K562 (cell line): Measurements from ENCODE around the gene MAP7D1. TPM values are rescaled to one million over a fixed set of nuclear protein-coding genes. Genes with fewer than 3 reads are reported as not detected.

Experiments
- ATAC-seq: fragments of 200-7000 bp; cut with Tn5 transposase; 3 replicates; pipeline ENCODE4 v1.9.1; 2020; ENCODE audit warnings: moderate library complexity
- BruUV-seq: library from RNA; stranded (reverse); fragments of 400-500 nt; replicated peaks from 2 replicates; lab custom pipeline; 2021; lab: Mats Ljungman, UMichigan
- CTCF ChIA-PET: fragments of 300-600 bp; formaldehyde crosslinking; extraction: SDS; loops from one replicate; lab custom pipeline; 2021; ENCODE audit warnings: low intra/inter-chr PET ratio; lab: Yijun Ruan, JAX
- POLR2A ChIA-PET: fragments of 300-600, 350-650 bp; sonication (Branson Sonifier 250); formaldehyde crosslinking; extraction: SDS; loops from one replicate; lab custom pipeline; 2021; ENCODE audit warnings: antibody characterized with exemption, inconsistent platforms; lab: Yijun Ruan, JAX
- DNase-seq, 4 experiments: peaks; one replicate each; pipeline versions ENCODE4 v3.0.0 to v3.0.0-alpha.2; 2011 to 2018; ENCODE audit warnings: low spot score in 3 of 4, mixed read lengths in 3 of 4; ENCODE audit errors: extremely low read depth in 1 of 4
- FAIRE-seq: peaks from 2 replicates; lab custom pipeline; 2011; peaks lifted over from hg19 to GRCh38; lab: Jason Lieb, UNC
- H2AFZ ChIP-seq: 2 replicates; pipeline ENCODE4 v1.6.0; 2011; ENCODE audit warnings: low read depth, low read length, control low read depth, inconsistent platforms
- H3K27ac ChIP-seq: fragments of 200-600 bp; 3 replicates; pipeline ENCODE4 v1.8.0; 2011; ENCODE audit warnings: low read depth, mild to moderate bottlenecking, control low read depth, inconsistent platforms, low read length, moderate library complexity, mixed read lengths; ENCODE audit errors: extremely low read depth
- H3K27me3 ChIP-seq, 2 experiments: fragments of 300-600 bp in 1 of 2; 2 replicates in 1 of 2; 3 replicates in 1 of 2; pipeline versions ENCODE4 v1.6.0 to v1.8.0; 2011; ENCODE audit warnings: inconsistent platforms in 2 of 2, low read length in 2 of 2, mild to moderate bottlenecking in 1 of 2, mixed read lengths in 1 of 2, moderate library complexity in 1 of 2; ENCODE audit not compliant: control insufficient read depth in 2 of 2, insufficient read depth in 2 of 2
- H3K36me3 ChIP-seq: fragments of 300-600 bp; 3 replicates; pipeline ENCODE4 v1.8.0; 2011; ENCODE audit warnings: mild to moderate bottlenecking, low read length, inconsistent platforms; ENCODE audit not compliant: control insufficient read depth, insufficient read depth
- H3K4me1 ChIP-seq, 2 experiments: fragments of 200-600 bp in 1 of 2; replicated peaks in 1 of 2; 2 replicates in 1 of 2; 3 replicates in 1 of 2; pipeline versions ENCODE4 v1.5.1 to v1.8.0; 2011; ENCODE audit warnings: inconsistent platforms in 2 of 2, low read length in 2 of 2, mild to moderate bottlenecking in 1 of 2, mixed read lengths in 1 of 2, moderate library complexity in 1 of 2; ENCODE audit not compliant: control insufficient read depth in 2 of 2, insufficient read depth in 2 of 2
- H3K4me2 ChIP-seq: 2 replicates; pipeline ENCODE4 v1.6.1; 2011; ENCODE audit warnings: low read length, control low read depth, inconsistent platforms, mixed read lengths; ENCODE audit not compliant: insufficient read depth
- H3K4me3 ChIP-seq: fragments of 200-600 bp; sonication (generic), shearing (Covaris generic); 2 replicates; pipeline ENCODE4 v1.5.1; 2016; ENCODE audit warnings: control low read depth, inconsistent platforms
- H3K79me2 ChIP-seq: fragments of 200-600 bp; 3 replicates; pipeline ENCODE4 v1.8.0; 2011; ENCODE audit warnings: low read length, inconsistent platforms; ENCODE audit not compliant: control insufficient read depth, insufficient read depth
- H3K9ac ChIP-seq, 2 experiments: 2 replicates each; pipeline versions ENCODE4 v1.6.0 to v1.6.1; 2011; ENCODE audit warnings: low read depth in 2 of 2, low read length in 2 of 2, control low read depth in 1 of 2, inconsistent platforms in 1 of 2, mild to moderate bottlenecking in 1 of 2, mixed read lengths in 1 of 2; ENCODE audit not compliant: insufficient read depth in 1 of 2
- H3K9me1 ChIP-seq: one replicate; pipeline ENCODE4 v1.6.0; 2011; ENCODE audit warnings: inconsistent platforms, mild to moderate bottlenecking, low read length, moderate library complexity; ENCODE audit not compliant: control insufficient read depth, insufficient read depth
- H3K9me3 ChIP-seq: replicated peaks from 2 replicates; pipeline ENCODE4 v1.5.1; 2011; ENCODE audit warnings: low read depth, low read length, inconsistent platforms; ENCODE audit not compliant: control insufficient read depth, insufficient read depth
- H4K20me1 ChIP-seq: replicated peaks from 2 replicates; pipeline ENCODE4 v1.6.1; 2011; ENCODE audit warnings: low read length, inconsistent platforms, mixed read lengths; ENCODE audit not compliant: control insufficient read depth, insufficient read depth
- E2F6 ChIP-seq, 2 experiments: IDR thresholded peaks; 2 replicates each; pipeline ENCODE4 v1.6.1; 2011; ENCODE audit warnings: borderline replicate concordance in 1 of 2, control low read depth in 1 of 2, low read depth in 1 of 2, low read length in 1 of 2, mild to moderate bottlenecking in 1 of 2, mixed read lengths in 1 of 2, moderate library complexity in 1 of 2; ENCODE audit not compliant: insufficient read depth in 1 of 2, insufficient read length in 1 of 2, poor library complexity in 1 of 2, severe bottlenecking in 1 of 2; ENCODE audit errors: extremely low read depth in 1 of 2
- GABPA ChIP-seq: fragments of 200-800 bp; sonication (Bioruptor generic); conservative IDR thresholded peaks from 2 replicates; pipeline ENCODE4 v1.6.1; 2016; ENCODE audit warnings: low read depth, missing genetic modification characterization, missing compliant biosample characterization
- L3MBTL2 ChIP-seq: fragments of 450-650 bp; IDR thresholded peaks from 2 replicates; pipeline ENCODE4 v1.6.1; 2016; ENCODE audit warnings: mild to moderate bottlenecking, moderate library complexity
- USF2 ChIP-seq: sonication (generic); formaldehyde crosslinking; IDR thresholded peaks from 2 replicates; pipeline ENCODE4 v1.5.0; 2020; ENCODE audit warnings: missing genetic modification reagents
- ZBTB40 ChIP-seq, 2 experiments: fragments of 450-650 bp in 1 of 2; sonication (generic) in 1 of 2; formaldehyde crosslinking in 1 of 2; IDR thresholded peaks; 2 replicates each; pipeline versions ENCODE4 v1.7.1 to v1.9.0; 2016 to 2022; ENCODE audit warnings: inconsistent platforms in 1 of 2, mild to moderate bottlenecking in 1 of 2, missing genetic modification reagents in 1 of 2
- WGBS: fragments of 100-300 bp; shearing (Covaris generic); methylation state at CpG from one replicate; pipeline ENCODE4 v1.1.6; 2016; ENCODE audit warnings: low coverage, mixed read lengths; ENCODE audit not compliant: insufficient coverage; ENCODE audit errors: missing lambda C conversion rate; 5-methylcytosine and 5-hydroxymethylcytosine counted together
- in situ Hi-C: fragments of 300-500 bp; cut with MboI; formaldehyde crosslinking; loops from 4 replicates; pipeline ENCODE4 v1.15.0; 2018; ENCODE audit warnings: inconsistent platforms, mixed read lengths
- intact Hi-C: fragments of 100-400 bp; cut with micrococcal nuclease; formaldehyde crosslinking; loops from 2 replicates; pipeline ENCODE4 v1.14.2; 2022
- polyA plus RNA-seq, 8 experiments: library from polyadenylated mRNA; depleted of rRNA in 4 of 8; stranded (reverse) in 5 of 8; unstranded in 3 of 8; fragments of >200 nt; fragmentation: Nextera tagmentation in 2 of 8; fragmentation: Illumina TruSeq in 1 of 8; extraction: Ambion mirVana in 2 of 8; extraction: Trizol in 1 of 8; gene quantifications; 2 replicates each; pipeline versions ENCODE4 v1.2.1 to v1.2.3, GENCODE V29; 2011 to 2014; ENCODE audit warnings: inconsistent platforms in 1 of 8, missing spikeins in 1 of 8
- total RNA-seq, 7 experiments: library from RNA; depleted of rRNA in 6 of 7; stranded (reverse); fragments of >200 nt in 6 of 7; fragmentation: Illumina TruSeq in 2 of 7; extraction: Trizol in 2 of 7; gene quantifications; 2 replicates each; pipeline versions ENCODE4 v1.2.1 to v1.2.3, GENCODE V29; 2011 to 2021; ENCODE audit warnings: low replicate concordance in 1 of 7

Gene MAP7D1
- total and polyA plus RNA-seq, 9 of the 15 experiments (the other 6 are each of a cell fraction or from before 2014, with no cell fraction given), result 3.6 to 108 (median 34.5) TPM

GRCh38 chr1:36212782-36213181, 56.8 kb downstream of the MAP7D1 start:
- Histone ChIP-seq H3K79me2 (no peaks in the 10 kb centered on the region), H3K9me1 (no peaks in the 10 kb centered on the region), H3K9me3 (no peaks in the 10 kb centered on the region), H3K4me1 (peaks cover 7 to 13% of the 10 kb centered on the region in 2 experiments; a peak in 3 of 5 replicates), H3K27ac (no peak overlapping the region), H4K20me1 (no peaks in the 10 kb centered on the region), H3K4me3 (no peak overlapping the region), H2AFZ (peak overlapping the region; percentile 86), H3K27me3 (no peaks in the 10 kb centered on the region), H3K36me3 (no peaks in the 10 kb centered on the region), H3K9ac (0 out of 4 replicates have a peak overlapping the region, but pooled peaks of 1 of the 2 experiments have one; percentile 0), H3K4me2 (no peak overlapping the region)
- BruUV-seq, result no TSS peak
- FAIRE-seq (no peak), ATAC-seq (peak; percentile 59), DNase-seq (peak in 2 of 4 experiments; percentile 18 to 45)
- WGBS, result 6% methylated on average over 2 of the region's 2 CpGs
- POLR2A ChIA-PET, result interaction anchor here (0.6 to 4.9 kb wide), 5 partner anchors 10 to 73 kb away, joined by 3 to 48 read pairs (median 3); partner anchors contain the start of gene THRAP3
- intact Hi-C loops (no loop called here), in situ Hi-C loops (no loop called here)
- CTCF ChIA-PET, result no interaction called here
- 0 out of 2 replicates have a peak, but pooled peaks have one; percentile 26 for TF ChIP-seq USF2
- peak in 1 of 2 experiments; percentile 25 for TF ChIP-seq E2F6 (IDR thresholded peaks at IDR 0.05; ENCODE audit: borderline replicate concordance in 1 of 2, extremely low read depth in 1 of 2, insufficient read depth in 1 of 2, insufficient read length in 1 of 2, low read depth in 1 of 2, low read length in 1 of 2, poor library complexity in 1 of 2, severe bottlenecking in 1 of 2)
- TF ChIP-seq GABPA (tag), result peak; percentile 49; the same call in 1 of the 2 replicates
- TF ChIP-seq ZBTB40 (IDR thresholded peaks at IDR 0.05), result peak; percentile 26; the same call in 1 of the 2 replicates
- no peak for TF ChIP-seq ZBTB40 (CRISPR knock-in tag; IDR thresholded peaks at IDR 0.05)
- TF ChIP-seq L3MBTL2, result peak; percentile 74
